Activated T-cell treated with anti-CD3 and anti-CD28 coated beads, Interleukin-2, amount 50 U/mL, for 24 hours (primary cell): Measurements from ENCODE around the gene CHRNA4.
A peak's percentile ranks its signal among the peaks of the same experiment; 100 is the strongest.
"Not testable (repeated sequence)": the region's sequence is repeated elsewhere in the genome, so short reads cannot be mapped to it uniquely, and the experiment has no call there.

Experiments used
- DNase-seq: peaks from one replicate; pipeline ENCODE4 v3.0.0-alpha.2; 2020
- H3K27ac Mint-ChIP-seq: 2 replicates; pipeline ENCODE4 v1.8.0; 2020; ENCODE audit warnings: mild to moderate bottlenecking, mixed read lengths
- H3K27me3 Mint-ChIP-seq: 2 replicates; pipeline ENCODE4 v1.8.0; 2020; ENCODE audit warnings: mixed read lengths
- H3K36me3 Mint-ChIP-seq: 2 replicates; pipeline ENCODE4 v1.8.0; 2020; ENCODE audit warnings: low read depth, mixed read lengths
- H3K4me1 Mint-ChIP-seq: 2 replicates; pipeline ENCODE4 v1.8.0; 2020; ENCODE audit warnings: low read depth, mixed read lengths
- H3K4me3 Mint-ChIP-seq: 2 replicates; pipeline ENCODE4 v1.8.0; 2020; ENCODE audit warnings: mild to moderate bottlenecking, moderate library complexity, mixed read lengths
- H3K9me3 Mint-ChIP-seq: 2 replicates; pipeline ENCODE4 v1.8.0; 2020; ENCODE audit warnings: mixed read lengths

The CHRNA4 gene

GRCh38 chr20:63387917-63388316 is 26.8 kb upstream of the CHRNA4 start:
- Mint-ChIP-seq H3K9me3 (peaks cover 24% of the 10 kb centered on the region), H3K36me3 (no peaks in the 10 kb centered on the region), H3K27me3 (peaks cover 10% of the 10 kb centered on the region), H3K27ac (no peak overlapping the region), H3K4me1 (no peaks in the 10 kb centered on the region), H3K4me3 (no peak overlapping the region)
- DNase-seq = no peak

- Mint-ChIP-seq H3K4me3 (no peak overlapping the region), H3K27me3 (peaks cover 10% of the 10 kb centered on the region), H3K9me3 (peaks cover 24% of the 10 kb centered on the region), H3K27ac (no peak overlapping the region), H3K36me3 (no peaks in the 10 kb centered on the region), H3K4me1 (no peaks in the 10 kb centered on the region)
- DNase-seq = no peak
Measured at GRCh38 chr20:63387393-63387792, 26.2 kb upstream of the CHRNA4 start.

- no peaks in the 10 kb centered on the region for H3K4me1 Mint-ChIP-seq
- H3K9me3 Mint-ChIP-seq = peaks cover 24% of the 10 kb centered on the region
- DNase-seq = no peak
- no peaks in the 10 kb centered on the region for H3K36me3 Mint-ChIP-seq
- H3K27ac Mint-ChIP-seq = no peak overlapping the region
- no peak overlapping the region for H3K4me3 Mint-ChIP-seq
- peaks cover 10% of the 10 kb centered on the region for H3K27me3 Mint-ChIP-seq
Measured at GRCh38 chr20:63386491-63386890, 25.3 kb upstream of the CHRNA4 start.

- Mint-ChIP-seq H3K36me3 (no peaks in the 10 kb centered on the region), H3K27ac (no peak overlapping the region), H3K27me3 (peaks cover 10% of the 10 kb centered on the region), H3K4me1 (no peaks in the 10 kb centered on the region), H3K9me3 (peaks cover 24% of the 10 kb centered on the region), H3K4me3 (no peak overlapping the region)
- DNase-seq = no peak
Measured at GRCh38 chr20:63385819-63386218, 24.7 kb upstream of the CHRNA4 start.

- Mint-ChIP-seq H3K27ac (no peak overlapping the region), H3K36me3 (no peaks in the 10 kb centered on the region), H3K27me3 (peaks cover 16% of the 10 kb centered on the region), H3K9me3 (peaks cover 22% of the 10 kb centered on the region), H3K4me1 (no peaks in the 10 kb centered on the region), H3K4me3 (no peak overlapping the region)
- DNase-seq = no peak
Measured at GRCh38 chr20:63384336-63384735, 23.2 kb upstream of the CHRNA4 start.

- peaks cover 22% of the 10 kb centered on the region for H3K27me3 Mint-ChIP-seq
- no peak overlapping the region for H3K4me3 Mint-ChIP-seq
- no peaks in the 10 kb centered on the region for H3K36me3 Mint-ChIP-seq
Measured at GRCh38 chr20:63383556-63383955, 22.4 kb upstream of the CHRNA4 start.

GRCh38 chr20:63382551-63383300 is 21.6 kb upstream of the CHRNA4 start:
- no peaks in the 10 kb centered on the region for H3K4me1 Mint-ChIP-seq

More at GRCh38 chr20:63383556-63383955, 22.4 kb upstream of the CHRNA4 start:
- Mint-ChIP-seq H3K27ac (no peak overlapping the region), H3K9me3 (peaks cover 20% of the 10 kb centered on the region), H3K4me1 (no peaks in the 10 kb centered on the region)
- DNase-seq = no peak

GRCh38 chr20:63381781-63382431 is 20.8 kb upstream of the CHRNA4 start:
- H3K36me3 Mint-ChIP-seq = no peaks in the 10 kb centered on the region
- peaks cover 14% of the 10 kb centered on the region for H3K9me3 Mint-ChIP-seq
- no peak overlapping the region for H3K27ac Mint-ChIP-seq
- peak; percentile 62 for DNase-seq
- peaks cover 31% of the 10 kb centered on the region for H3K27me3 Mint-ChIP-seq
- H3K4me3 Mint-ChIP-seq = no peak overlapping the region
- H3K4me1 Mint-ChIP-seq = no peaks in the 10 kb centered on the region

More at GRCh38 chr20:63382551-63383300, 21.6 kb upstream of the CHRNA4 start:
- Mint-ChIP-seq H3K4me3 (no peak overlapping the region), H3K27ac (no peak overlapping the region), H3K36me3 (no peaks in the 10 kb centered on the region), H3K27me3 (peaks cover 25% of the 10 kb centered on the region), H3K9me3 (peaks cover 18% of the 10 kb centered on the region)
- DNase-seq = no peak

GRCh38 chr20:63380346-63380870 is 19.3 kb upstream of the CHRNA4 start:
- H3K9me3 Mint-ChIP-seq = peaks cover 2% of the 10 kb centered on the region
- no peaks in the 10 kb centered on the region for H3K36me3 Mint-ChIP-seq
- H3K4me1 Mint-ChIP-seq = peaks cover 2% of the 10 kb centered on the region
- H3K4me3 Mint-ChIP-seq = no peak overlapping the region
- no peak overlapping the region for H3K27ac Mint-ChIP-seq
- DNase-seq = no peak
- peaks cover 37% of the 10 kb centered on the region for H3K27me3 Mint-ChIP-seq

GRCh38 chr20:63379872-63380271 is 18.7 kb upstream of the CHRNA4 start:
- not testable (repeated sequence) for H3K4me3 Mint-ChIP-seq, H3K27ac Mint-ChIP-seq, DNase-seq, H3K4me1 Mint-ChIP-seq, H3K9me3 Mint-ChIP-seq, H3K36me3 Mint-ChIP-seq
- H3K27me3 Mint-ChIP-seq = peaks cover 37% of the 10 kb centered on the region

GRCh38 chr20:63379296-63379695 is 18.1 kb upstream of the CHRNA4 start:
- DNase-seq = no peak
- H3K27me3 Mint-ChIP-seq = peaks cover 37% of the 10 kb centered on the region
- no peak overlapping the region for H3K27ac Mint-ChIP-seq
- H3K36me3 Mint-ChIP-seq = no peaks in the 10 kb centered on the region
- H3K4me3 Mint-ChIP-seq = no peak overlapping the region
- no peaks in the 10 kb centered on the region for H3K9me3 Mint-ChIP-seq
- H3K4me1 Mint-ChIP-seq = peaks cover 2% of the 10 kb centered on the region

- H3K27me3 Mint-ChIP-seq = peaks cover 37% of the 10 kb centered on the region
Measured at GRCh38 chr20:63378626-63379025, 17.5 kb upstream of the CHRNA4 start.

GRCh38 chr20:63377951-63378381 is 16.8 kb upstream of the CHRNA4 start:
- Mint-ChIP-seq H3K4me3 (no peak overlapping the region), H3K36me3 (no peaks in the 10 kb centered on the region), H3K27me3 (peaks cover 33% of the 10 kb centered on the region), H3K4me1 (peaks cover 2% of the 10 kb centered on the region), H3K9me3 (no peaks in the 10 kb centered on the region), H3K27ac (no peak overlapping the region)
- no peak for DNase-seq

More at GRCh38 chr20:63378626-63379025, 17.5 kb upstream of the CHRNA4 start:
- Mint-ChIP-seq H3K27ac (no peak overlapping the region), H3K9me3 (no peaks in the 10 kb centered on the region), H3K36me3 (no peaks in the 10 kb centered on the region), H3K4me1 (peaks cover 2% of the 10 kb centered on the region), H3K4me3 (no peak overlapping the region)
- no peak for DNase-seq

GRCh38 chr20:63377256-63377941 is 16.2 kb upstream of the CHRNA4 start:
- Mint-ChIP-seq H3K27ac (no peak overlapping the region), H3K4me3 (no peak overlapping the region), H3K9me3 (no peaks in the 10 kb centered on the region), H3K27me3 (peaks cover 37% of the 10 kb centered on the region), H3K36me3 (no peaks in the 10 kb centered on the region), H3K4me1 (peaks cover 2% of the 10 kb centered on the region)
- no peak for DNase-seq
